ENCODE data around the gene ASB11. TPM values are rescaled to one million over a fixed set of nuclear protein-coding genes. Genes with fewer than 3 reads are reported as not detected.

The ASB11 gene
- total RNA-seq, 1 donor from 2014 or later, result not detected

DNA sequence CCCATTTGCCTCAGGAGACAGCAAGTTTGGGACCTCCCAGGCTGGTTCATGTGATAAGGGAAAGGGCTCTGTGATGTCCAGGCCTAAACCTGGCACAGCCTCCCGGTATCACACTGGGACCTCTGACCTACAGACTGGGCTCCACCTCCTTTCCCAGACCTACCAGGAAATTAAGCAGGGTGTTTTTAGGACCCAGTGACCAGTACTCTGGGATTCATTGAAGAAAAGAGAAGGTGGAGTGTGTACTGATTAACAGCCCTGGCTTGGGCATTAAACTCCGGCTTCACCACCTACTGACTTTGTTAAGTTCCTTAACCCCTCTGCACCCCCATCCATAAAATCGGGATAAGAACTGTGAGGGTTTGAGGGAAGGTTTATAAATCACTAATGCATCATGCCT, 74.1 kb downstream of the ASB11 start:
- Mint-ChIP-seq H3K4me1 (ENCODE audit: unreplicated experiment) (no peaks in the 10 kb centered on the region), H3K4me3 (ENCODE audit: unreplicated experiment) (no peak overlapping the region), H3K9me3 (ENCODE audit: unreplicated experiment) (peaks cover 6% of the 10 kb centered on the region)

DNA sequence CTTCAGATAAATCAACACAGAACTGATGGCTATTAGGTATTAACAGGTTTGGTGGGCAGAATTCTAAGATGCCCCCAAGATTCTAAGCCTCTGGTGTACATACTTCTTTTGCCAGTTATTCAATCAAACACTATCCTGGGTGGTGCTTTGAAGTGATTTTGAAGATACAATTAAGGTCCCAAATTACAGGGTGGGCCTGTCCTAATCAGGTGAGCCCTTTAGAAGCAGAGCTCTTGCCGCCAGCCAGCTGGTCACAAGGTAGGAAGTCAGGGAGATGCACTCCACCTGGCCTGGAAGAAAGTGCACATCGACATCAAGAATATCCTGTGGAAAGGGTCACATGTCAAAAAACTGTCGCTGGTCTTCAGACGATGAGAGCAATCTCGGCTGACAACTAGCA, 75.0 kb downstream of the ASB11 start:
- Mint-ChIP-seq H3K27me3 (ENCODE audit: unreplicated experiment) (peaks cover 6% of the 10 kb centered on the region), H3K27ac (ENCODE audit: unreplicated experiment) (no peak overlapping the region), H3K4me1 (ENCODE audit: unreplicated experiment) (no peaks in the 10 kb centered on the region), H3K9me3 (ENCODE audit: unreplicated experiment) (peaks cover 6% of the 10 kb centered on the region), H3K36me3 (ENCODE audit: unreplicated experiment) (no peaks in the 10 kb centered on the region), H3K4me3 (ENCODE audit: unreplicated experiment) (no peak overlapping the region)
- TF ChIP-seq, protein P1, sequence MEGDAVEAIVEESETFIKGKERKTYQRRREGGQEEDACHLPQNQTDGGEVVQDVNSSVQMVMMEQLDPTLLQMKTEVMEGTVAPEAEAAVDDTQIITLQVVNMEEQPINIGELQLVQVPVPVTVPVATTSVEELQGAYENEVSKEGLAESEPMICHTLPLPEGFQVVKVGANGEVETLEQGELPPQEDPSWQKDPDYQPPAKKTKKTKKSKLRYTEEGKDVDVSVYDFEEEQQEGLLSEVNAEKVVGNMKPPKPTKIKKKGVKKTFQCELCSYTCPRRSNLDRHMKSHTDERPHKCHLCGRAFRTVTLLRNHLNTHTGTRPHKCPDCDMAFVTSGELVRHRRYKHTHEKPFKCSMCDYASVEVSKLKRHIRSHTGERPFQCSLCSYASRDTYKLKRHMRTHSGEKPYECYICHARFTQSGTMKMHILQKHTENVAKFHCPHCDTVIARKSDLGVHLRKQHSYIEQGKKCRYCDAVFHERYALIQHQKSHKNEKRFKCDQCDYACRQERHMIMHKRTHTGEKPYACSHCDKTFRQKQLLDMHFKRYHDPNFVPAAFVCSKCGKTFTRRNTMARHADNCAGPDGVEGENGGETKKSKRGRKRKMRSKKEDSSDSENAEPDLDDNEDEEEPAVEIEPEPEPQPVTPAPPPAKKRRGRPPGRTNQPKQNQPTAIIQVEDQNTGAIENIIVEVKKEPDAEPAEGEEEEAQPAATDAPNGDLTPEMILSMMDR (IDR thresholded peaks at IDR 0.05), result no peak
- DNase-seq (ENCODE audit: extremely low spot score, unreplicated experiment), result no peak

More for the DNA sequence above, 74.1 kb downstream of the ASB11 start:
- Mint-ChIP-seq H3K36me3 (ENCODE audit: unreplicated experiment) (no peaks in the 10 kb centered on the region), H3K27me3 (ENCODE audit: unreplicated experiment) (peaks cover 6% of the 10 kb centered on the region), H3K27ac (ENCODE audit: unreplicated experiment) (no peak overlapping the region)
- no peak for DNase-seq (ENCODE audit: extremely low spot score, unreplicated experiment)
- TF ChIP-seq, protein P1 (IDR thresholded peaks at IDR 0.05), result no peak

DNA sequence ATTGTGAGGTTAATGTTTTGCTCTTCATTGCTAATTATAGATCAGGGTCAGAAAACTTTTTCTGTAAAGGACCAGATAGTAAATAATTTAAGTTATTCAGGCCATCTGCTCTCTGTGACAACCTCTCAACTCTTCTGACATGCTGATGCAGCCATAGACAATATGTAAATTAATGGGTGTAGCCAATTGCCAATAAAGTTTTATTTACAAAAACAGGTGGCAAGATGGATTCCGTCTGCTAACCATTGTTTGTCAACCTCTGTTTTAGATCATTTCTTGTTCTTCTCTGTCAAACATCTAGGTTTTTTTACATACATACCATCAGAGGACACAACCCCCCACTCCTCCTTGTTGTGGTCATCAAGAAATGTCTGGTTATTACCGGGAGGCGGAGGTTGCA, 79.3 kb downstream of the ASB11 start:
- H3K9me3 Mint-ChIP-seq (ENCODE audit: unreplicated experiment), result peaks cover 6% of the 10 kb centered on the region
- no peak for DNase-seq (ENCODE audit: extremely low spot score, unreplicated experiment)
- H3K27me3 Mint-ChIP-seq (ENCODE audit: unreplicated experiment), result no peaks in the 10 kb centered on the region
- H3K27ac Mint-ChIP-seq (ENCODE audit: unreplicated experiment), result no peak overlapping the region
- TF ChIP-seq, protein P1 (IDR thresholded peaks at IDR 0.05), result no peak
- H3K4me1 Mint-ChIP-seq (ENCODE audit: unreplicated experiment), result no peaks in the 10 kb centered on the region
- H3K4me3 Mint-ChIP-seq (ENCODE audit: unreplicated experiment), result no peak overlapping the region
- no peaks in the 10 kb centered on the region for H3K36me3 Mint-ChIP-seq (ENCODE audit: unreplicated experiment)

GRCh38 chrX:15235001-15235400, 80.4 kb downstream of the ASB11 start:
- no peaks in the 10 kb centered on the region for H3K4me1 Mint-ChIP-seq (ENCODE audit: unreplicated experiment)
- H3K27me3 Mint-ChIP-seq (ENCODE audit: unreplicated experiment), result no peaks in the 10 kb centered on the region
- no peak for DNase-seq (ENCODE audit: extremely low spot score, unreplicated experiment)
- TF ChIP-seq, protein P1 (IDR thresholded peaks at IDR 0.05), result no peak
- no peaks in the 10 kb centered on the region for H3K36me3 Mint-ChIP-seq (ENCODE audit: unreplicated experiment)
- peaks cover 6% of the 10 kb centered on the region for H3K9me3 Mint-ChIP-seq (ENCODE audit: unreplicated experiment)
- no peak overlapping the region for H3K27ac Mint-ChIP-seq (ENCODE audit: unreplicated experiment)
- H3K4me3 Mint-ChIP-seq (ENCODE audit: unreplicated experiment), result no peak overlapping the region

DNA sequence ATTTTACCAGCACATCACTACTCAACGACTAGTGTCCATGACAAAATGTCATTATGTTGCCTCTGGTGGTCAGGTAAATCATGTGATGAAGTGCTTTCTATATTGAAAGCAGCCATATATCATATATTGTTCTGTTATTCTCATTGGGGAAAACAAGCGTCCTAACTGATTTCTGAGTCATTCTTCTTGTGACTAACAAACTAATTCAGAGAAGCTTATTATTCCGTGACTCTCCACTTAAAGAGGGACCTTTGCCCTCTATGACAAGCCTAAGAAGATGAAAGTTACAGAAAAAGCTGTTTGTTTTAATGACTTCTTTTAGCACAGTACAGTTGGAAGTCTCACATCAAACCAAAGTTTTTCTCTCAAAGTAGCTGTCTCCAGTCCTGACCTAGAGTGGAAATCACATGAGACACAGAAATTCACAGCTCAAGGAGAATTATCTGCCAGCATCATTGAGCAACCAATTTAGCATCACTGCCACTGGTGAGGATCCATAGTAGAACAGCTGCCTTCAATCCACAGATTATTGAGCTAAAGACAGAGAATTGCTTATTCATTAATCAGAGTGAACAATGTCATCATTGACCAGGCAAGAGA, 81.9 kb downstream of the ASB11 start:
- Mint-ChIP-seq H3K9me3 (ENCODE audit: unreplicated experiment) (peaks cover 6% of the 10 kb centered on the region), H3K27ac (ENCODE audit: unreplicated experiment) (no peak overlapping the region), H3K27me3 (ENCODE audit: unreplicated experiment) (no peaks in the 10 kb centered on the region), H3K4me3 (ENCODE audit: unreplicated experiment) (no peak overlapping the region), H3K36me3 (ENCODE audit: unreplicated experiment) (no peaks in the 10 kb centered on the region), H3K4me1 (ENCODE audit: unreplicated experiment) (no peaks in the 10 kb centered on the region)
- TF ChIP-seq, protein P1 (IDR thresholded peaks at IDR 0.05), result no peak
- no peak for DNase-seq (ENCODE audit: extremely low spot score, unreplicated experiment)

Other genes with a start within 250 kb of the ASB11 start
- gene ASB9, start 45.6 kb downstream of the ASB11 start, total RNA-seq, result not detected in 2 replicates
- gene PIGA, start 19.9 kb upstream of the ASB11 start, total RNA-seq, result 10.3 and 12.2 TPM in 2 replicates
- gene VEGFD, start 68.8 kb upstream of the ASB11 start, total RNA-seq, result 0.27 TPM in 1 of 2 replicates, not detected in the other
- 18.7 and 21.8 TPM in 2 replicates for gene PIR, start 177.7 kb upstream of the ASB11 start, total RNA-seq
- gene BMX, start 185.2 kb upstream of the ASB11 start, total RNA-seq, result not detected in 2 replicates

Measured in osteocyte (in vitro differentiated cells).